HCT116 (cell line): ENCODE results near the gene STK32B.

ENCODE experiments used
- EZH2phosphoT487 ChIP-seq: fragments of 200-600 bp; IDR thresholded peaks from 2 replicates; pipeline ENCODE4 v1.6.1; 2018; ENCODE audit warnings: antibody characterized with exemption, borderline replicate concordance
- JUND ChIP-seq: IDR thresholded peaks from 2 replicates; pipeline ENCODE4 v1.6.1; 2012
- SIN3A ChIP-seq: IDR thresholded peaks from 2 replicates; pipeline ENCODE4 v1.6.1; 2012; ENCODE audit warnings: low read depth
- SP1 ChIP-seq: IDR thresholded peaks from 2 replicates; pipeline ENCODE4 v1.6.1; 2012; ENCODE audit warnings: low read depth
- TCF7L2 ChIP-seq: IDR thresholded peaks from 2 replicates; pipeline ENCODE4 v1.7.0; 2011; ENCODE audit warnings: borderline replicate concordance, inconsistent platforms; ENCODE audit not compliant: insufficient read depth, insufficient read length; ENCODE audit errors: extremely low read depth
- TF ChIP-seq, protein P1 (sequence below), 3 experiments: fragments of 200-600 bp in 1 of 3; sonication (generic) in 1 of 3; IDR thresholded peaks in 2 of 3; conservative IDR thresholded peaks in 1 of 3; 2 replicates each; pipeline ENCODE4 v1.5.1; 2012 to 2017; ENCODE audit warnings: low read depth in 2 of 3, low read length in 2 of 3, antibody characterized with exemption in 1 of 3, borderline replicate concordance in 1 of 3, control low read depth in 1 of 3, mild to moderate bottlenecking in 1 of 3, mixed read lengths in 1 of 3, mixed run types in 1 of 3, moderate library complexity in 1 of 3; ENCODE audit not compliant: insufficient read depth in 1 of 3

DNA sequence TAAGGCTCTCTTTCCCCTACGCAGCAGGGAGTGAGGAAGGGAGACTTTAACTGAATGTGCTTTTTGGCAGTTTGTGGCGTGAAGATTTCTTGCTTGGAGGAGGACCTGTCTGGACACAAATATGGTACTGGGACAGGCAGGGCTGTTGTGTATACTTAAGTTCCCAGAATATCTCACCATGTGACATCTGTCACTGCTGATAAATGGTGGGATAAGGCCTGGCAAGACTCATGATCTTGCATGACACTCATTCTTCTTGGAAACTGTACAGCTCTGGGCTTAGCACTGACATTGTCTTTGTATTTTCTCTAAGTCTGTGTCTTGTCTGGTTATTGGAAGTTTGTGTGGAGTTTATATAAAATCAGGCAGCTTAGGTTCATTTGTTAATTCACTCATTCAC, 93.1 kb downstream of the STK32B start:
- TF ChIP-seq SIN3A (no peak), SP1 (no peak), TCF7L2 (no peak), EZH2phosphoT487 (no peak), JUND (no peak)
- TF ChIP-seq, protein P1, sequence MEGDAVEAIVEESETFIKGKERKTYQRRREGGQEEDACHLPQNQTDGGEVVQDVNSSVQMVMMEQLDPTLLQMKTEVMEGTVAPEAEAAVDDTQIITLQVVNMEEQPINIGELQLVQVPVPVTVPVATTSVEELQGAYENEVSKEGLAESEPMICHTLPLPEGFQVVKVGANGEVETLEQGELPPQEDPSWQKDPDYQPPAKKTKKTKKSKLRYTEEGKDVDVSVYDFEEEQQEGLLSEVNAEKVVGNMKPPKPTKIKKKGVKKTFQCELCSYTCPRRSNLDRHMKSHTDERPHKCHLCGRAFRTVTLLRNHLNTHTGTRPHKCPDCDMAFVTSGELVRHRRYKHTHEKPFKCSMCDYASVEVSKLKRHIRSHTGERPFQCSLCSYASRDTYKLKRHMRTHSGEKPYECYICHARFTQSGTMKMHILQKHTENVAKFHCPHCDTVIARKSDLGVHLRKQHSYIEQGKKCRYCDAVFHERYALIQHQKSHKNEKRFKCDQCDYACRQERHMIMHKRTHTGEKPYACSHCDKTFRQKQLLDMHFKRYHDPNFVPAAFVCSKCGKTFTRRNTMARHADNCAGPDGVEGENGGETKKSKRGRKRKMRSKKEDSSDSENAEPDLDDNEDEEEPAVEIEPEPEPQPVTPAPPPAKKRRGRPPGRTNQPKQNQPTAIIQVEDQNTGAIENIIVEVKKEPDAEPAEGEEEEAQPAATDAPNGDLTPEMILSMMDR (IDR thresholded peaks at IDR 0.05 in 2 of 3, conservative IDR thresholded peaks at IDR 0.05 in 1 of 3; ENCODE audit: borderline replicate concordance in 1 of 3, insufficient read depth in 1 of 3, low read depth in 2 of 3, low read length in 2 of 3): no peak
